Fibroblast of pulmonary artery (primary cell): Measurements from ENCODE around the gene HIVEP3.
A peak's percentile ranks its signal among the peaks of the same experiment; 100 is the strongest.

Source experiments
- DNase-seq: peaks from one replicate; pipeline ENCODE4 v3.0.0-alpha.2; 2010; ENCODE audit warnings: low read depth
- H3K4me3 ChIP-seq: replicated peaks from 2 replicates; pipeline ENCODE4 v1.5.1; 2011; ENCODE audit warnings: low read depth, mild to moderate bottlenecking, control low read depth, low read length, moderate library complexity
- CTCF ChIP-seq: IDR thresholded peaks from 2 replicates; pipeline ENCODE4 v1.5.1; 2011; ENCODE audit warnings: mild to moderate bottlenecking, control low read depth, low read length, inconsistent platforms; ENCODE audit errors: missing control alignments

HIVEP3 gene

GRCh38 chr1:41619511-41620364 is 299.0 kb downstream of the HIVEP3 start:
- TF ChIP-seq CTCF = no peak
- no peak for DNase-seq
- no peak overlapping the region for H3K4me3 ChIP-seq

- H3K4me3 ChIP-seq = no peak overlapping the region
- no peak for TF ChIP-seq CTCF
- no peak for DNase-seq
Measured at GRCh38 chr1:41618871-41619270, 299.9 kb downstream of the HIVEP3 start.

GRCh38 chr1:41618066-41618825 is 300.5 kb downstream of the HIVEP3 start:
- DNase-seq = peak; percentile 64
- TF ChIP-seq CTCF = no peak
- H3K4me3 ChIP-seq = no peak overlapping the region

- DNase-seq = no peak
- no peak overlapping the region for H3K4me3 ChIP-seq
- no peak for TF ChIP-seq CTCF
Measured at GRCh38 chr1:41617336-41617735, 301.4 kb downstream of the HIVEP3 start.

DNA sequence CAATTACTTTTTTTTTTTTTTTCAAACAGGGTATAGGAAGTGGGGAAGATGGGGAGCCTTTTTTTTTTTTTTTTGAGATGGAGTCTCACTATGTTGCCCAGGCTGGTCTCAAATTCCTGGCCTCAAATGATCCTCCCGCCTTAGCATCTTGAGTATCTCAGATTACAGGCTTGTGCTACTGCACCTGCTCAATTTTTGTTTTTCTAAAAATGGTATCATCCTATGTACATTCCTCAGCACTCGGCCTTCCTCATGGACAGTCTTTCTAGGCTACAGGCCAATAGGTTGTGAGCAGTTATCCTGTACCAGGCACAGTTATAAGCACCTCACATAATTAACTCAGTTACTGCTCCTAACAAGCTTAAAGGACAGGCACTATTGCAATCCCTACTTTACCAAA is 302.2 kb downstream of the HIVEP3 start:
- H3K4me3 ChIP-seq = no peak overlapping the region
- no peak for DNase-seq
- TF ChIP-seq CTCF = no peak

GRCh38 chr1:41615981-41616380 is 302.7 kb downstream of the HIVEP3 start:
- DNase-seq = no peak
- H3K4me3 ChIP-seq = no peak overlapping the region
- TF ChIP-seq CTCF = no peak
